HepG2 (cell line): ENCODE data around the gene ITPR1. TPM values are rescaled to one million over a fixed set of nuclear protein-coding genes. Genes with fewer than 3 reads are reported as not detected.

Source experiments
- ESRRA ChIP-seq: sonication (generic); formaldehyde crosslinking; IDR thresholded peaks from 2 replicates; pipeline ENCODE4 v1.5.1; 2020; ENCODE audit warnings: mild to moderate bottlenecking, low read depth, missing genetic modification reagents
- GTF3A ChIP-seq: sonication (generic); formaldehyde crosslinking; conservative IDR thresholded peaks from 2 replicates; pipeline ENCODE4 v1.4.0; 2020; ENCODE audit warnings: mild to moderate bottlenecking, missing genetic modification reagents
- IKZF4 ChIP-seq: sonication (generic); formaldehyde crosslinking; IDR thresholded peaks from 2 replicates; pipeline ENCODE4 v1.5.1; 2020; ENCODE audit warnings: borderline replicate concordance, mild to moderate bottlenecking, low read depth, missing genetic modification reagents; ENCODE audit errors: not compliant biosample characterization
- REXO4 ChIP-seq: sonication (generic); formaldehyde crosslinking; IDR thresholded peaks from 2 replicates; pipeline ENCODE4 v1.8.0; 2022; ENCODE audit warnings: missing genetic modification reagents, mild to moderate bottlenecking, borderline replicate concordance
- SMYD3 ChIP-seq: sonication (generic); formaldehyde crosslinking; IDR thresholded peaks from 2 replicates; pipeline ENCODE4 v1.8.1; 2023; ENCODE audit warnings: mild to moderate bottlenecking, missing genetic modification reagents
- SNAI1 ChIP-seq: sonication (generic); formaldehyde crosslinking; IDR thresholded peaks from 2 replicates; pipeline ENCODE4 v1.5.0; 2020; ENCODE audit warnings: mild to moderate bottlenecking, missing genetic modification reagents, borderline replicate concordance
- SNAPC2 ChIP-seq: sonication (generic); formaldehyde crosslinking; IDR thresholded peaks from 2 replicates; pipeline ENCODE4 v1.8.1; 2022; ENCODE audit warnings: mild to moderate bottlenecking, missing genetic modification reagents
- TAF1 ChIP-seq: sonication (generic); formaldehyde crosslinking; IDR thresholded peaks from 2 replicates; pipeline ENCODE4 v1.4.0; 2020; ENCODE audit warnings: missing genetic modification reagents
- ZFP36L2 ChIP-seq: sonication (generic); formaldehyde crosslinking; IDR thresholded peaks from 2 replicates; pipeline ENCODE4 v1.4.0; 2020; ENCODE audit warnings: missing genetic modification reagents
- ZNF10 ChIP-seq: sonication (generic); formaldehyde crosslinking; IDR thresholded peaks from 2 replicates; pipeline ENCODE4 v1.4.0; 2020; ENCODE audit warnings: mild to moderate bottlenecking, low read depth, missing genetic modification reagents, borderline replicate concordance
- ZNF160 ChIP-seq: sonication (generic); formaldehyde crosslinking; IDR thresholded peaks from 2 replicates; pipeline ENCODE4 v1.8.0; 2022; ENCODE audit warnings: mild to moderate bottlenecking, inconsistent platforms, missing genetic modification reagents
- ZNF432 ChIP-seq: sonication (generic); formaldehyde crosslinking; IDR thresholded peaks from 2 replicates; pipeline ENCODE4 v1.5.0; 2020; ENCODE audit warnings: missing genetic modification reagents, mild to moderate bottlenecking, borderline replicate concordance
- ZNF484 ChIP-seq: sonication (generic); formaldehyde crosslinking; IDR thresholded peaks from 2 replicates; pipeline ENCODE4 v1.5.1; 2020; ENCODE audit warnings: mild to moderate bottlenecking, low read depth, missing genetic modification reagents, borderline replicate concordance
- polyA plus RNA-seq, 8 experiments: library from polyadenylated mRNA; depleted of rRNA in 3 of 8; stranded (reverse) in 7 of 8; unstranded in 1 of 8; fragments of >200 nt; fragmentation: Illumina TruSeq in 4 of 8; extraction: Trizol in 4 of 8; gene quantifications; 2 replicates each; pipeline versions ENCODE4 v1.2.1 to v1.2.3, GENCODE V29; 2011 to 2016; ENCODE audit warnings: low read depth in 4 of 8, missing spikeins in 1 of 8, mixed read lengths in 1 of 8; ENCODE audit not compliant: insufficient read depth in 1 of 8
- total RNA-seq, 5 experiments: library from RNA; depleted of rRNA; stranded (reverse); fragments of >200 nt; fragmentation: Illumina TruSeq; extraction: Trizol; gene quantifications; 2 replicates each; pipeline ENCODE4 v1.2.3, GENCODE V29; 2016; ENCODE audit warnings: low read depth in 1 of 5
- TF ChIP-seq, protein P1 (sequence below): fragments of 450-650 bp; IDR thresholded peaks from 2 replicates; pipeline ENCODE4 v1.6.1; 2016
- TF ChIP-seq, protein P2 (sequence below): sonication (generic); formaldehyde crosslinking; IDR thresholded peaks from 2 replicates; pipeline ENCODE4 v1.5.0; 2020; ENCODE audit warnings: missing genetic modification reagents
- TF ChIP-seq, protein P3 (sequence below): sonication (generic); formaldehyde crosslinking; IDR thresholded peaks from 2 replicates; pipeline ENCODE4 v1.9.0; 2022; ENCODE audit warnings: missing genetic modification reagents, mild to moderate bottlenecking, borderline replicate concordance
- TF ChIP-seq, protein P4 (sequence below): sonication (generic); formaldehyde crosslinking; IDR thresholded peaks from 2 replicates; pipeline ENCODE4 v1.4.0; 2020; ENCODE audit warnings: missing genetic modification reagents, borderline replicate concordance
- TF ChIP-seq, protein P5 (sequence below): sonication (generic); formaldehyde crosslinking; conservative IDR thresholded peaks from 2 replicates; pipeline ENCODE4 v1.4.0; 2020; ENCODE audit warnings: missing genetic modification reagents

ITPR1 gene
- total and polyA plus RNA-seq, 2 of the 13 experiments (the other 11 are each of a cell fraction or from before 2014, with no cell fraction given): 10.0 to 11.4 TPM

DNA sequence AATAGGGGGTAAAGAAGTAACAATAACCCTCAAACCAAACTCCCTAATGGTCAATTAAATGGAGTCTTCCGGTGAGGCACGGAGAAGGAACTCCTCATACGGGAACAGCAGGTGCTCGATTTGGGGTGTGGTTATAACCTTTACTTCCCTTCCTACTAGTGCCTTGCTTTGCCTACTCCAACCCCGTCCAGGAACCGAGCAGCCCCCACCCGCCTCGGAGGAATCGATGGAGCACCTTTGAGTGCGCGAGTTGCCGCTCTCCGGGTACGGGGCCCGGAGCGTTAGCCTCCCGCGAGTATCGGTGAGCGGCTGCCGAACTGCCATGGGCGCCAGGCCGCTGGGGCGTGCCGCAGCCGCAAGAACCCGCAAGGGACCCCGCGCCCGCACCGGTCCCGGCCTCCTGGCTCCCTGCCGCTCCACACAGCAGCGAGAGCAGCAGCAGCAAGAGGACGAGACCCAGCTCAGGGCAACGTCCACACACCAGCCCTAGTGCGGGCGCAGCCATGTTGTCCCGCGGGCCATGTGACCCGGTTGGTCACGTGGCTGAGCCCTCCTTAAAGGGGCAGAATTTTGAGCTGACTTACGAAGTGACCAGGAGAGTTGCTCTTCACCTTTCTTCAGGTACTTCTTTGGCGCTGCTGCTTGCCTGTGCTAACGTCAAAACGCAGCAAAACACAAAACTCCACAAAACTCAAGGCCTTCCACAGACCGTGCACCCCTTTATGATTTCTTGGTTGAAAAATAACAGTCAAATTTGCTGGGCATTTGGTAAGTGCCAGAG lies 26.2 kb upstream of the ITPR1 start, which contains the start of gene SUMF1 (continued):
- TF ChIP-seq, protein P1, sequence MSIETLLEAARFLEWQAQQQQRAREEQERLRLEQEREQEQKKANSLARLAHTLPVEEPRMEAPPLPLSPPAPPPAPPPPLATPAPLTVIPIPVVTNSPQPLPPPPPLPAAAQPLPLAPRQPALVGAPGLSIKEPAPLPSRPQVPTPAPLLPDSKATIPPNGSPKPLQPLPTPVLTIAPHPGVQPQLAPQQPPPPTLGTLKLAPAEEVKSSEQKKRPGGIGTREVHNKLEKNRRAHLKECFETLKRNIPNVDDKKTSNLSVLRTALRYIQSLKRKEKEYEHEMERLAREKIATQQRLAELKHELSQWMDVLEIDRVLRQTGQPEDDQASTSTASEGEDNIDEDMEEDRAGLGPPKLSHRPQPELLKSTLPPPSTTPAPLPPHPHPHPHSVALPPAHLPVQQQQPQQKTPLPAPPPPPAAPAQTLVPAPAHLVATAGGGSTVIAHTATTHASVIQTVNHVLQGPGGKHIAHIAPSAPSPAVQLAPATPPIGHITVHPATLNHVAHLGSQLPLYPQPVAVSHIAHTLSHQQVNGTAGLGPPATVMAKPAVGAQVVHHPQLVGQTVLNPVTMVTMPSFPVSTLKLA: peak; percentile 79
- no peak for TF ChIP-seq ZFP36L2 (CRISPR knock-in tag)
- peak; percentile 98 for TF ChIP-seq TAF1 (CRISPR knock-in tag)
- TF ChIP-seq SNAI1 (CRISPR knock-in tag): peak; percentile 81
- TF ChIP-seq ZNF484 (CRISPR knock-in tag): no peak
- peak; percentile 96 for TF ChIP-seq GTF3A (CRISPR knock-in tag)
- peak; percentile 72; the same call in 1 of the 2 replicates for TF ChIP-seq ZNF160 (CRISPR knock-in tag)
- TF ChIP-seq IKZF4 (CRISPR knock-in tag): no peak
- TF ChIP-seq REXO4 (CRISPR knock-in tag): no peak
- TF ChIP-seq, protein P2, sequence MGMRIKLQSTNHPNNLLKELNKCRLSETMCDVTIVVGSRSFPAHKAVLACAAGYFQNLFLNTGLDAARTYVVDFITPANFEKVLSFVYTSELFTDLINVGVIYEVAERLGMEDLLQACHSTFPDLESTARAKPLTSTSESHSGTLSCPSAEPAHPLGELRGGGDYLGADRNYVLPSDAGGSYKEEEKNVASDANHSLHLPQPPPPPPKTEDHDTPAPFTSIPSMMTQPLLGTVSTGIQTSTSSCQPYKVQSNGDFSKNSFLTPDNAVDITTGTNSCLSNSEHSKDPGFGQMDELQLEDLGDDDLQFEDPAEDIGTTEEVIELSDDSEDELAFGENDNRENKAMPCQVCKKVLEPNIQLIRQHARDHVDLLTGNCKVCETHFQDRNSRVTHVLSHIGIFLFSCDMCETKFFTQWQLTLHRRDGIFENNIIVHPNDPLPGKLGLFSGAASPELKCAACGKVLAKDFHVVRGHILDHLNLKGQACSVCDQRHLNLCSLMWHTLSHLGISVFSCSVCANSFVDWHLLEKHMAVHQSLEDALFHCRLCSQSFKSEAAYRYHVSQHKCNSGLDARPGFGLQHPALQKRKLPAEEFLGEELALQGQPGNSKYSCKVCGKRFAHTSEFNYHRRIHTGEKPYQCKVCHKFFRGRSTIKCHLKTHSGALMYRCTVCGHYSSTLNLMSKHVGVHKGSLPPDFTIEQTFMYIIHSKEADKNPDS (CRISPR knock-in tag): no peak; the same call in 1 of the 2 replicates
- TF ChIP-seq ZNF432 (CRISPR knock-in tag): no peak
- no peak for TF ChIP-seq ZNF10 (CRISPR knock-in tag)
- TF ChIP-seq, protein P3, sequence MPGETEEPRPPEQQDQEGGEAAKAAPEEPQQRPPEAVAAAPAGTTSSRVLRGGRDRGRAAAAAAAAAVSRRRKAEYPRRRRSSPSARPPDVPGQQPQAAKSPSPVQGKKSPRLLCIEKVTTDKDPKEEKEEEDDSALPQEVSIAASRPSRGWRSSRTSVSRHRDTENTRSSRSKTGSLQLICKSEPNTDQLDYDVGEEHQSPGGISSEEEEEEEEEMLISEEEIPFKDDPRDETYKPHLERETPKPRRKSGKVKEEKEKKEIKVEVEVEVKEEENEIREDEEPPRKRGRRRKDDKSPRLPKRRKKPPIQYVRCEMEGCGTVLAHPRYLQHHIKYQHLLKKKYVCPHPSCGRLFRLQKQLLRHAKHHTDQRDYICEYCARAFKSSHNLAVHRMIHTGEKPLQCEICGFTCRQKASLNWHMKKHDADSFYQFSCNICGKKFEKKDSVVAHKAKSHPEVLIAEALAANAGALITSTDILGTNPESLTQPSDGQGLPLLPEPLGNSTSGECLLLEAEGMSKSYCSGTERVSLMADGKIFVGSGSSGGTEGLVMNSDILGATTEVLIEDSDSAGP (CRISPR knock-in tag): peak; percentile 100
- TF ChIP-seq, protein P4, sequence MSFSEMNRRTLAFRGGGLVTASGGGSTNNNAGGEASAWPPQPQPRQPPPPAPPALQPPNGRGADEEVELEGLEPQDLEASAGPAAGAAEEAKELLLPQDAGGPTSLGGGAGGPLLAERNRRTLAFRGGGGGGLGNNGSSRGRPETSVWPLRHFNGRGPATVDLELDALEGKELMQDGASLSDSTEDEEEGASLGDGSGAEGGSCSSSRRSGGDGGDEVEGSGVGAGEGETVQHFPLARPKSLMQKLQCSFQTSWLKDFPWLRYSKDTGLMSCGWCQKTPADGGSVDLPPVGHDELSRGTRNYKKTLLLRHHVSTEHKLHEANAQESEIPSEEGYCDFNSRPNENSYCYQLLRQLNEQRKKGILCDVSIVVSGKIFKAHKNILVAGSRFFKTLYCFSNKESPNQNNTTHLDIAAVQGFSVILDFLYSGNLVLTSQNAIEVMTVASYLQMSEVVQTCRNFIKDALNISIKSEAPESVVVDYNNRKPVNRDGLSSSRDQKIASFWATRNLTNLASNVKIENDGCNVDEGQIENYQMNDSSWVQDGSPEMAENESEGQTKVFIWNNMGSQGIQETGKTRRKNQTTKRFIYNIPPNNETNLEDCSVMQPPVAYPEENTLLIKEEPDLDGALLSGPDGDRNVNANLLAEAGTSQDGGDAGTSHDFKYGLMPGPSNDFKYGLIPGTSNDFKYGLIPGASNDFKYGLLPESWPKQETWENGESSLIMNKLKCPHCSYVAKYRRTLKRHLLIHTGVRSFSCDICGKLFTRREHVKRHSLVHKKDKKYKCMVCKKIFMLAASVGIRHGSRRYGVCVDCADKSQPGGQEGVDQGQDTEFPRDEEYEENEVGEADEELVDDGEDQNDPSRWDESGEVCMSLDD (CRISPR knock-in tag): no peak
- TF ChIP-seq, protein P5, sequence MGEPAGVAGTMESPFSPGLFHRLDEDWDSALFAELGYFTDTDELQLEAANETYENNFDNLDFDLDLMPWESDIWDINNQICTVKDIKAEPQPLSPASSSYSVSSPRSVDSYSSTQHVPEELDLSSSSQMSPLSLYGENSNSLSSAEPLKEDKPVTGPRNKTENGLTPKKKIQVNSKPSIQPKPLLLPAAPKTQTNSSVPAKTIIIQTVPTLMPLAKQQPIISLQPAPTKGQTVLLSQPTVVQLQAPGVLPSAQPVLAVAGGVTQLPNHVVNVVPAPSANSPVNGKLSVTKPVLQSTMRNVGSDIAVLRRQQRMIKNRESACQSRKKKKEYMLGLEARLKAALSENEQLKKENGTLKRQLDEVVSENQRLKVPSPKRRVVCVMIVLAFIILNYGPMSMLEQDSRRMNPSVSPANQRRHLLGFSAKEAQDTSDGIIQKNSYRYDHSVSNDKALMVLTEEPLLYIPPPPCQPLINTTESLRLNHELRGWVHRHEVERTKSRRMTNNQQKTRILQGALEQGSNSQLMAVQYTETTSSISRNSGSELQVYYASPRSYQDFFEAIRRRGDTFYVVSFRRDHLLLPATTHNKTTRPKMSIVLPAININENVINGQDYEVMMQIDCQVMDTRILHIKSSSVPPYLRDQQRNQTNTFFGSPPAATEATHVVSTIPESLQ (CRISPR knock-in tag): no peak
- no peak for TF ChIP-seq ESRRA (CRISPR knock-in tag)
- TF ChIP-seq SMYD3 (CRISPR knock-in tag): 0 out of 2 replicates have a peak, but pooled peaks have one; percentile 71
- TF ChIP-seq SNAPC2: peak; percentile 80; the same call in 1 of the 2 replicates
